MCF 10A (cell line): ENCODE data around the gene EEA1. TPM values are rescaled to one million over a fixed set of nuclear protein-coding genes. Genes with fewer than 3 reads are reported as not detected.

Source experiments
- BruUV-seq: library from RNA; stranded (reverse); fragments of 400-500 nt; replicated peaks from 2 replicates; lab custom pipeline; 2021; lab: Mats Ljungman, UMichigan
- CTCF ChIA-PET: fragments of 300-600 bp; sonication (Branson Sonifier 250); formaldehyde crosslinking; extraction: SDS; loops from one replicate; lab custom pipeline; 2021; ENCODE audit warnings: antibody characterized with exemption, inconsistent platforms; lab: Yijun Ruan, JAX
- POLR2A ChIA-PET: fragments of 300-600, 350-650 bp; sonication (Branson Sonifier 250); formaldehyde crosslinking; extraction: SDS; loops from one replicate; lab custom pipeline; 2020; ENCODE audit warnings: antibody characterized with exemption, inconsistent platforms; lab: Yijun Ruan, JAX
- DNase-seq: peaks from one replicate; pipeline ENCODE4 v3.0.0-alpha.2; 2018; ENCODE audit not compliant: unreplicated experiment
- H3K27ac Mint-ChIP-seq: one replicate; pipeline ENCODE4 v1.8.0; 2022; ENCODE audit warnings: mild to moderate bottlenecking, low read depth, mixed read lengths; ENCODE audit not compliant: unreplicated experiment
- H3K27me3 Mint-ChIP-seq: one replicate; pipeline ENCODE4 v1.8.0; 2022; ENCODE audit warnings: mixed read lengths; ENCODE audit not compliant: insufficient read depth, unreplicated experiment
- H3K36me3 Mint-ChIP-seq: one replicate; pipeline ENCODE4 v1.8.0; 2022; ENCODE audit warnings: mild to moderate bottlenecking, moderate library complexity, mixed read lengths; ENCODE audit not compliant: insufficient read depth, unreplicated experiment
- H3K4me1 Mint-ChIP-seq: one replicate; pipeline ENCODE4 v1.8.0; 2022; ENCODE audit warnings: mixed read lengths; ENCODE audit not compliant: insufficient read depth, unreplicated experiment
- H3K4me3 Mint-ChIP-seq: one replicate; pipeline ENCODE4 v1.8.0; 2022; ENCODE audit warnings: mild to moderate bottlenecking, moderate library complexity, mixed read lengths; ENCODE audit not compliant: unreplicated experiment
- H3K9me3 Mint-ChIP-seq: one replicate; pipeline ENCODE4 v1.8.0; 2022; ENCODE audit warnings: mixed read lengths; ENCODE audit not compliant: unreplicated experiment
- intact Hi-C: fragments of 100-400 bp; cut with micrococcal nuclease; formaldehyde crosslinking; loops from 2 replicates; pipeline ENCODE4 v1.14.1; 2022
- total RNA-seq: library from RNA; stranded (reverse); gene quantifications from 2 replicates; pipeline ENCODE4 v1.2.3, GENCODE V29; 2022
- TF ChIP-seq, protein P1 (sequence below): fragments of 200-600 bp; IDR thresholded peaks from one replicate; pipeline ENCODE4 v1.8.0; 2022; ENCODE audit warnings: antibody characterized with exemption, mild to moderate bottlenecking; ENCODE audit not compliant: unreplicated experiment

EEA1 gene
- total RNA-seq, 1 experiment from 2014 or later: 46.3 TPM

DNA sequence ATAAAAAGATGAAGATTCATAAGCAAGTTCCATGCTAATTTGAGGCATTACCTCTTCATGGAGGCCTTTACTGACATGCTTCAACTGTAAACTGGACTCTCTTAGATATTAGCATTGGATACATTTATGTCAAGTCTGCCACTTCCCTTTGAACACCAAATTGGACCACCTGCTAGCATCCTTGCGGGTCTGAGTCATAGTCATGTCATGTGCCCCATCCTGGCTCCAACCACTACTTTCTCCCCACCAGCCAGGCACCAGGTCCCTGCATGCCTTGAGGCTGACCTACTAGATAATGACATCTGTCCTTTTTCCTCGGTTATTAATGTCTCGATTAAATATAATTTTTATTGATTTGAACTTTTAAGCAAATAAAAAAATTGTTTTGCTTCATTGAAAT lies 32.9 kb upstream of the EEA1 start:
- Mint-ChIP-seq H3K36me3 (peaks cover 5% of the 10 kb centered on the region), H3K4me3 (no peak overlapping the region), H3K27ac (no peak overlapping the region), H3K4me1 (no peaks in the 10 kb centered on the region), H3K9me3 (no peaks in the 10 kb centered on the region), H3K27me3 (no peaks in the 10 kb centered on the region)
- CTCF ChIA-PET: interaction anchor here (0.7 kb wide), 1 partner anchor 101 kb away, joined by 3 read pairs; no protein-coding TSS in a partner anchor
- no TSS peak for BruUV-seq
- intact Hi-C loops: no loop called here
- peak; percentile 31 for DNase-seq
- TF ChIP-seq, protein P1, sequence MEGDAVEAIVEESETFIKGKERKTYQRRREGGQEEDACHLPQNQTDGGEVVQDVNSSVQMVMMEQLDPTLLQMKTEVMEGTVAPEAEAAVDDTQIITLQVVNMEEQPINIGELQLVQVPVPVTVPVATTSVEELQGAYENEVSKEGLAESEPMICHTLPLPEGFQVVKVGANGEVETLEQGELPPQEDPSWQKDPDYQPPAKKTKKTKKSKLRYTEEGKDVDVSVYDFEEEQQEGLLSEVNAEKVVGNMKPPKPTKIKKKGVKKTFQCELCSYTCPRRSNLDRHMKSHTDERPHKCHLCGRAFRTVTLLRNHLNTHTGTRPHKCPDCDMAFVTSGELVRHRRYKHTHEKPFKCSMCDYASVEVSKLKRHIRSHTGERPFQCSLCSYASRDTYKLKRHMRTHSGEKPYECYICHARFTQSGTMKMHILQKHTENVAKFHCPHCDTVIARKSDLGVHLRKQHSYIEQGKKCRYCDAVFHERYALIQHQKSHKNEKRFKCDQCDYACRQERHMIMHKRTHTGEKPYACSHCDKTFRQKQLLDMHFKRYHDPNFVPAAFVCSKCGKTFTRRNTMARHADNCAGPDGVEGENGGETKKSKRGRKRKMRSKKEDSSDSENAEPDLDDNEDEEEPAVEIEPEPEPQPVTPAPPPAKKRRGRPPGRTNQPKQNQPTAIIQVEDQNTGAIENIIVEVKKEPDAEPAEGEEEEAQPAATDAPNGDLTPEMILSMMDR: no peak
- POLR2A ChIA-PET: interaction anchor here (0.7 to 1.7 kb wide), 2 partner anchors 32 to 183 kb away, joined by 3 to 6 read pairs; partner anchors contain the start of gene EEA1

DNA sequence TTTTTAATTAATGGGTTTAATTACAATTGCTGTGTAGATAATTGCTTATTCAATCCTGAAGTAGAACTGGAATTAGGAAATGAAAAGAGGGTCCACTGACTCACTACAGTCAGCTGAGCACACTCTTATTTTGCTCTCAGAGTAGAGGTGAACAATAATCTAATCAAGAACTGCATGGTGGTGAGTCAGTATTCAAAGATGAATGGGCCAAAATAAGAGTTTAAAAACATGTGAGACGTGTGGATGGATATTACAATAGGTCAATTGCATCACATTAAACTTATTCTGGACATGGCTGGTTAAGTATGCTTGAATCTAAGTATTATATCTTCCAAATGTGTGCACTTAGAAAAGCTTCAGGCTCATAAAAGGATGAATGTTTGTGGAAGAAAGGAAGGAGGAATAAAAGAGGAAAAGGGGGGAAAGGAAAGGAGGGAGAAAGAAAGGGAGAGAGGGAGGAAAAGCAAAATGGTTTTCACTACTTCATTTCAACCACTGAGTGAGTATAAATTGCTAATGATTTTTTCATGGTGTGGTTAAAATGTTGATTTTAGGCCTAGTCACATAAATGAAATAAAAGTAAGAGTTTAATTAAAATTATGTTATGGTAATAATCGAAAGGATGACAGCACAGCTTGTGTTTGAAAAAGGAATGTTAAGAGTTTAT lies 27.0 kb upstream of the EEA1 start:
- H3K4me3 Mint-ChIP-seq: no peak overlapping the region
- peak; percentile 28 for DNase-seq
- H3K27me3 Mint-ChIP-seq: no peaks in the 10 kb centered on the region
- no peaks in the 10 kb centered on the region for H3K9me3 Mint-ChIP-seq
- BruUV-seq: no TSS peak
- peaks cover 6% of the 10 kb centered on the region for H3K4me1 Mint-ChIP-seq
- H3K36me3 Mint-ChIP-seq: peaks cover 5% of the 10 kb centered on the region
- ChIA-PET POLR2A (interaction anchor here (0.7 to 2.4 kb wide), 4 partner anchors 14 to 28 kb away, joined by 3 to 15 read pairs (median 6); no protein-coding TSS in a partner anchor), CTCF (interaction anchor here (0.9 kb wide), 1 partner anchor 16 kb away, joined by 4 read pairs; no protein-coding TSS in a partner anchor)
- TF ChIP-seq, protein P1: no peak
- intact Hi-C loops: no loop called here
- no peak overlapping the region for H3K27ac Mint-ChIP-seq

DNA sequence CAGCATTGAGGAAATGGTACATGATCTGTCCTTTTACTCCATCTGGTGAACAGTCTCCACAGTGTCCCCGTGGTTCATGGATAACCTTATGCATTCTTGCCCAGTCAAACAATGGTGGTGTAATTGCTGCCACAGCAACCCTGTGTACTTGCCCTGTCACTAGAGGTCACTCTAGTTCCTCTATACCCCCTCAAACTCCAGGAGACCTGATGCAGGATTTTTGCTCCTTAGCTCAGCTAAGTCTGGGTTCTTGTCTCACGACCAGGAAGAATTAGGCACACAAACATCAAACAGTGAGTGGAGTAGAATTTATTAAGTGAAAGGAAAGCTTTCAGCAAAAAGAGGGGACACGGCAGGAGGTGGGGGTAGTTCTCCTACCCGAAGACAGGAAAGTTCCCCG lies 24.7 kb upstream of the EEA1 start:
- intact Hi-C loops: no loop called here
- Mint-ChIP-seq H3K4me1 (peaks cover 6% of the 10 kb centered on the region), H3K27me3 (no peaks in the 10 kb centered on the region), H3K27ac (no peak overlapping the region), H3K9me3 (peaks cover 7% of the 10 kb centered on the region), H3K4me3 (no peak overlapping the region), H3K36me3 (no peaks in the 10 kb centered on the region)
- DNase-seq: no peak
- no TSS peak for BruUV-seq
- TF ChIP-seq, protein P1: no peak
- ChIA-PET CTCF (interaction anchor here (0.7 to 1.1 kb wide), 3 partner anchors 19 to 1503 kb away, joined by 3 to 7 read pairs (median 3); no protein-coding TSS in a partner anchor), POLR2A (no interaction called here)

DNA sequence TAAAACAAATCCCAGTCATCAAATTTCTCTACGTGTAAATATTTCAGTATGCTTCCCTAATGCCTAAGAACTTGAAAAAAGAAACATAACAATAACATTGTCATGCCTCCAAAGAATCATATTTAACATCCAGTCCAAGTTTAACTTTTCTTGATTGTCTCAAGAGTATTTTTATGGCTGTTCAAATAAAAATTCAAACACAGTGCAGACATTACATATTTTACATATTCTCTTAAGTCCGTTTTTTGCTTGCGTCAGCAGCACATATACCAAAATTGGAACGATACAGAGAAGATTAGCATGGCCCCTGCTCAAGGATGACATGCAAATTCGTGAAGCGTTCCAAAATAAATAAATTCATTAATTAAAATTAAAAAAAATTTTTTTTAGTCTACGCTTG lies 23.3 kb upstream of the EEA1 start:
- Mint-ChIP-seq H3K9me3 (peaks cover 7% of the 10 kb centered on the region), H3K27ac (no peak overlapping the region), H3K36me3 (no peaks in the 10 kb centered on the region), H3K27me3 (no peaks in the 10 kb centered on the region), H3K4me1 (peaks cover 6% of the 10 kb centered on the region), H3K4me3 (no peak overlapping the region)
- DNase-seq: no peak
- intact Hi-C loops: no loop called here
- POLR2A ChIA-PET: interaction anchor here (0.7 kb wide), 1 partner anchor 599 kb away, joined by 4 read pairs; no protein-coding TSS in a partner anchor
- TF ChIP-seq, protein P1: no peak
- no TSS peak for BruUV-seq
- CTCF ChIA-PET: interaction anchor here (0.6 kb wide), 1 partner anchor 825 kb away, joined by 3 read pairs; no protein-coding TSS in a partner anchor
